Fibroblast of lung (primary cell): Measurements from ENCODE around the gene S100A14.

ENCODE experiments used
- EZH2 ChIP-seq: IDR thresholded peaks from 2 replicates; pipeline ENCODE4 v1.5.1; 2012; ENCODE audit warnings: low read length, control low read depth, mild to moderate bottlenecking; ENCODE audit errors: missing control alignments
- TF ChIP-seq, protein P1 (sequence below), 2 donors: IDR thresholded peaks in 1 of 2; conservative IDR thresholded peaks in 1 of 2; 1 replicate in 1 of 2; 2 replicates in 1 of 2; pipeline ENCODE4 v1.5.1; 2011 to 2012; ENCODE audit warnings: low read length in 2 of 2, control low read depth in 1 of 2, inconsistent platforms in 1 of 2, low read depth in 1 of 2, mild to moderate bottlenecking in 1 of 2

- TF ChIP-seq, protein P1, sequence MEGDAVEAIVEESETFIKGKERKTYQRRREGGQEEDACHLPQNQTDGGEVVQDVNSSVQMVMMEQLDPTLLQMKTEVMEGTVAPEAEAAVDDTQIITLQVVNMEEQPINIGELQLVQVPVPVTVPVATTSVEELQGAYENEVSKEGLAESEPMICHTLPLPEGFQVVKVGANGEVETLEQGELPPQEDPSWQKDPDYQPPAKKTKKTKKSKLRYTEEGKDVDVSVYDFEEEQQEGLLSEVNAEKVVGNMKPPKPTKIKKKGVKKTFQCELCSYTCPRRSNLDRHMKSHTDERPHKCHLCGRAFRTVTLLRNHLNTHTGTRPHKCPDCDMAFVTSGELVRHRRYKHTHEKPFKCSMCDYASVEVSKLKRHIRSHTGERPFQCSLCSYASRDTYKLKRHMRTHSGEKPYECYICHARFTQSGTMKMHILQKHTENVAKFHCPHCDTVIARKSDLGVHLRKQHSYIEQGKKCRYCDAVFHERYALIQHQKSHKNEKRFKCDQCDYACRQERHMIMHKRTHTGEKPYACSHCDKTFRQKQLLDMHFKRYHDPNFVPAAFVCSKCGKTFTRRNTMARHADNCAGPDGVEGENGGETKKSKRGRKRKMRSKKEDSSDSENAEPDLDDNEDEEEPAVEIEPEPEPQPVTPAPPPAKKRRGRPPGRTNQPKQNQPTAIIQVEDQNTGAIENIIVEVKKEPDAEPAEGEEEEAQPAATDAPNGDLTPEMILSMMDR (conservative IDR thresholded peaks at IDR 0.05 in 1 of 2, IDR thresholded peaks at IDR 0.05 in 1 of 2; ENCODE audit: low read depth in 1 of 2, low read length in 2 of 2), result no peak
- no peak for TF ChIP-seq EZH2
Measured at GRCh38 chr1:153626477-153626903, 10.4 kb upstream of the S100A14 start.
